Tibial nerve (tissue), 4 donors: ENCODE measurements around the gene PRKG1.

Experiments used
- CTCF ChIP-seq, 5 experiments: fragments of 200-600 bp in 3 of 5; fragments of 450-650 bp in 2 of 5; sonication (generic) in 3 of 5; IDR thresholded peaks; one replicate each; pipeline ENCODE4 v1.5.1; 2016 to 2019; ENCODE audit warnings: antibody characterized with exemption in 5 of 5, mild to moderate bottlenecking in 3 of 5, moderate library complexity in 2 of 5
- EP300 ChIP-seq, 2 donors: sonication (generic); formaldehyde crosslinking; IDR thresholded peaks; one replicate each; pipeline ENCODE4 v1.6.1; 2017; ENCODE audit warnings: antibody characterized with exemption in 2 of 2, mild to moderate bottlenecking in 1 of 2
- POLR2A ChIP-seq, 2 donors: fragments of 450-650 bp; IDR thresholded peaks; one replicate each; pipeline ENCODE4 v1.6.1; 2017; ENCODE audit warnings: antibody characterized with exemption in 2 of 2, mild to moderate bottlenecking in 2 of 2, moderate library complexity in 2 of 2

GRCh38 chr10:52210161-52210560 is 1135.9 kb downstream of the PRKG1 start:
- TF ChIP-seq POLR2A (IDR thresholded peaks at IDR 0.05): no peak
- TF ChIP-seq CTCF (IDR thresholded peaks at IDR 0.05): no peak
- TF ChIP-seq EP300 (IDR thresholded peaks at IDR 0.05): no peak
